ENCODE measurements around the gene RCC2.

The RCC2 gene

GRCh38 chr1:17442841-17443240 is 3.4 kb upstream of the RCC2 start:
- no peak for DNase-seq (ENCODE audit: low read depth in 2 of 2)

- no peak for DNase-seq (ENCODE audit: low read depth in 2 of 2)
These were observed 2.5 kb upstream of the RCC2 start for GRCh38 chr1:17441993-17442357.

GRCh38 chr1:17441265-17441992 is 2.0 kb upstream of the RCC2 start:
- DNase-seq (ENCODE audit: low read depth in 2 of 2), result no peak

DNA sequence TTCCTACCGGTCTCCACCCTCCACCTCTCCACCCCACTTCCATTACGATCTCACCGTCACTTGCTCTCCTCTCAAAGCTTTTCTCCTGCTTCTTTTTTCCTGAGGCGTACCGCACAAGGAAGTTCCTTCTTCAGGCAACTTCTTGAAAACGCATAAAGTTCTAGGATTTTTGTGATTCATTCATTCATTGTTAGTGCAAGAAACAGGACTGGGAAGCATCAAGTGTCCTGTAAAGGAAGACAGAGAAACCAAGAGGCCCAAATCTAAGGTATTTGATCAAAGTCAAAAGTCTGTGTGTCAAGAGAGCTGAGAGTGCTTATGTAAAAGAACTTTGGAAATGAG is 1.3 kb upstream of the RCC2 start:
- DNase-seq (ENCODE audit: low read depth in 2 of 2), result no peak

DNA sequence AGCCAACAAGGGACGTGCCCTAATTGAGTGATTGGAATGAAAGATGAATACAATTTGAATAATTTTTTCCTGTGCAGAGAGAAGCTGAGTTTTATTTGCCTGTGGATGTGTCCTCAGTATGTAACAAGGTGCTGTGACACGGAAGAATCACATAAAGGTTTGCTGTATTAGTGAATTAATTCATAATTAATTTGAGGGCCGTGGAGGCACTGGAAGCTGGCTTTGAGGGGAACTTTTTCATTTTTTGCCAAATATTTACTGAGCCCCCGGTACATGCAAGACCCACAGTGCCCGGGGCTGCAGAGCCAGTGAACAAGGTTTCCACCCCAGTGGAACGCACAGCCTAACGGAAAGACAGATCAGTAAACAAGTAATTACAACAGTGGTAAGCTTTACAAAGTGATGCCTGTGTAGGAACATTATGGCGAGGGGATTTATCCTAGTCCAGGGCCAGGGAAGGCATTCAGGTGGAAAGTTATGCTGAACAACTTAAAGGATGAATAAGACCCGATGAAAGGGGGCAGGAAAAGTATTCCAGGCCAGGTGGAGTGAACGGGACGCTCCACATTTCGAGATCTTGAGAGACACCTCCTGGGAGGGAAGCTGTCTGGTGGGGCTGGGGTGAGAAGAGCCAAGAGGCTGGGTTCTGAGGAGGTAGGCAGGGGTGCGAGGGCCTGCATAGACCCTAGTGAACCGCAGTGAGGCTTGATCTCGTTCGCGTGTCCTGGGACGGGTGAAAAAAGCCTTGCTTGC is 773 bp upstream of the RCC2 start:
- DNase-seq (ENCODE audit: low read depth in 2 of 2), result no peak

DNA sequence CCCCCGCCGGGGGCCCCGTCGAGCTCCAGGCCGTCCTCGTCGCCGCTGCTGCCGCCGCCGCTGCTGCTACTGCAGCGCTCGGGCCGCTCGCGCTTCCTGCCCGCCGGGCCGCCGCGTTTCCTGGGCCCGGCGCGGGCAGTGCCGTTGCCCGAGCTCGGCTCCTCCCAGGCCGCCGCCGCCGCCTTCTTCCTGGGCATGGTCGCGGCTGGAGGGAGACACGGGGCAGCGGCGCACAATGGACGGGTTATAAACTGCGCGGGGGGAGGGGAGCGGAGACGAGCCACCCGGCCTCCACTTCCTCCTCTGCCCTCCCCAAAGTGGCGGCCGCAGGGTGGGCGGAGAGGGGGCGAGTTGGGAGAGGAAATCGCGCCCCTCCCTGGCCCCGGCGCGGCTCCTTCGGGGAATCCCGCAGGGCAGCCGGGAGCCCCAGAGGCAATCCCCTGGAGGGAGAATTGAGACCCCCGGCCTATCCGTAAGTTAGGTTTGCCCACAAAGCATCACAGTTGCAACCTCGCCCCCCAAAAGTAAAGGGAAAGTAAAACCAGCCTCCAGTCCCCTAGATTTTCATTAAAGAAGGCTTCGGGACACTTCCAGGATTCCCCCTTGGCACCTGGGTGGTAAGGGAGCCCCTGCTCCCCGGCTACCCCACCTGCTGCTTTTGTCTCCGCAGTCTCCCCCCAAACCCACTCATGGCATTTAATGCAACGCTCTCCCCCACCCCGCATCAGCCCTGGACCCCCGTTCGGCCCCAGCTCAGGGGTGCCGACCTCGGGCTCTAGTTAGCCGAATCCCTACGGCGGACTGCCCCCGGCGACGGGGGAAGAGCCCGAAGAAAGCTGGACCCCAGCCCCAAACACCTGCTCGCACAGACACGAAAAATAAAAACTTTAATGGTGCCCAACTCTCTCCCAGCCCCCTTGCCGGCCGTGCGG is 893 bp downstream of the RCC2 start:
- peak; percentile 62 to 69 for DNase-seq (ENCODE audit: low read depth in 2 of 2)

- peak; percentile 38 to 54 for DNase-seq (ENCODE audit: low read depth in 2 of 2)
These were observed 1.7 kb downstream of the RCC2 start for GRCh38 chr1:17437580-17438317.

DNA sequence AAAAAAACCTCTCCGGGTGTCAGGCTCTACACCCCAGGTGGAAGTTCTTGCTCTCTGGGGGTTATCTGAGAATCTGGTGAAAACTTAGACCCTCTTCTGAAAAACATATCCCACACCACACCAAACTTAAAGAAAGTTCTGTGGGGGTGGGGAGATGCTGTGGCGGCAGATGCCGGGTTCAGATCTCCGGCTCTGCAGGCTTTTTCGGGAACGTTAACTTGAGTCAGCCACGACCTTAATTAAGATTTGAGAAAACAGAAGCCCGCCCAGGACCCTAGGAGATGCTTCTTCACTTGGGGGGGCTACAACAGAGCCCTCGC is 2.3 kb downstream of the RCC2 start:
- no peak for DNase-seq (ENCODE audit: low read depth in 2 of 2)

- DNase-seq (ENCODE audit: low read depth in 2 of 2), result no peak
These were observed 2.9 kb downstream of the RCC2 start for GRCh38 chr1:17436380-17437174.

- no peak for DNase-seq (ENCODE audit: low read depth in 2 of 2)
These were observed 4.9 kb downstream of the RCC2 start for GRCh38 chr1:17434601-17435000.

GRCh38 chr1:17434016-17434415 is 5.5 kb downstream of the RCC2 start:
- no peak for DNase-seq (ENCODE audit: low read depth in 2 of 2)

DNA sequence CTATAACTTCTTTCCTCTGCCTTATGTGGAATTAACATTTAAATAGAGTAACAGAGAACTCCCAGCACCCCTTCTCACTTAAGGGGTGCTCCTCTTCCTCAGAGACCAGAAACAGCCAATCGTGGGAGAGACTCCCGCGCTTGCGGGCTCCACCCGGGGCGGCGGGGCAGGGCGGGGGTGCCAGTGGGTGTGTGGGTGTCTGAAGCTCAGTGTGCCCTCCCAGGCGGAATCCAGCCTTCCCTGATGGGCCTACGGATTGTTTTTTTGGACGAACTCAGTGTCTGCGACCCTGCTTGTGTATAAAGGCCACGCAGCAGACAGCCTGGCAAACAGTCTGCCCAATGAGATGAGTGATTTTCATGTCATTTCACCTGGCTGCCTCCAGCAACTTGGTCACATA is 6.2 kb downstream of the RCC2 start:
- DNase-seq (ENCODE audit: low read depth in 2 of 2), result no peak

- no peak for DNase-seq (ENCODE audit: low read depth in 2 of 2)
These were observed 7.1 kb downstream of the RCC2 start for GRCh38 chr1:17432412-17432811.

DNA sequence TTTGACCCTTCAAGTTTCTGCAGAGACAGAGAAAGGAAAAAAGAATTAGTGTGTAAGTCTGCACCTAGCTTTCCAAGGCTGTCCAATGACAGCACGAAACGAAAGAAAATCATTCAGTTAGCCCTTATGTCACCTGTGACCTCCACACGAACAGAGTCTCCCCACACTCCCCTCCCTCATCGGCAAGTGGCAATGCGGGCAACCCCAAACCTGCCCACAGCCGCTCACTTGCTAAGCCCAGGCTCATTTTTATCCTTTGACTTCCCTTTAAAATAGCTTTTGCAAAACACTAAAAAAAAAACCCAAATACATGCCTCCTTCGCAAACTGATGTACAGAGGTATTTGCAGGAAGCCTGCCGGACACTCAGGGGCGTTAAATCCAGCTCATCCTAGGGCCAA is 10.3 kb downstream of the RCC2 start:
- DNase-seq (ENCODE audit: low read depth in 2 of 2), result no peak

- no peak for DNase-seq (ENCODE audit: low read depth in 2 of 2)
These were observed 11.5 kb downstream of the RCC2 start for GRCh38 chr1:17427696-17428660.

GRCh38 chr1:17425806-17426600 is 13.5 kb downstream of the RCC2 start:
- no peak for DNase-seq (ENCODE audit: low read depth in 2 of 2)

- DNase-seq (ENCODE audit: low read depth in 2 of 2), result no peak
These were observed 15.7 kb downstream of the RCC2 start for GRCh38 chr1:17423781-17424245.

DNA sequence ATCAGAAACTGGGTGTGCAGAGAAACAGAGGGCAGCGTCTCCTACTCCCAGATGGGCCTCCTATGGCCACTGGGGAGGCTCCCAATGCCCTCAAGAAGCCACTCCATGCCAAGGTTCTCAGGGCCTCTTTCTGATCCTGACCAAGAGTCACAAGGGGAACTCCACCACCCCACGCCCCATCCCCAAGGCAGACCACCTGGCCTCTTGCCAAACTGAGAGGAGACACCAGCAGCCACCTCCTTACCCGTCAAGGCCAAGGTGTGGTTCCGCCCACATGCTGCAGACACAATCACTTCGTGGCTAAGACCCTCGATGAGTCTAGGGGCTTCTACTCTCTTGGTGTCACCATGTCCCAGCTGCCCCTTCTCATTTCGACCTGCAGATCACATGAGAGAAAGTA is 17.0 kb downstream of the RCC2 start:
- DNase-seq (ENCODE audit: low read depth in 2 of 2), result no peak

DNA sequence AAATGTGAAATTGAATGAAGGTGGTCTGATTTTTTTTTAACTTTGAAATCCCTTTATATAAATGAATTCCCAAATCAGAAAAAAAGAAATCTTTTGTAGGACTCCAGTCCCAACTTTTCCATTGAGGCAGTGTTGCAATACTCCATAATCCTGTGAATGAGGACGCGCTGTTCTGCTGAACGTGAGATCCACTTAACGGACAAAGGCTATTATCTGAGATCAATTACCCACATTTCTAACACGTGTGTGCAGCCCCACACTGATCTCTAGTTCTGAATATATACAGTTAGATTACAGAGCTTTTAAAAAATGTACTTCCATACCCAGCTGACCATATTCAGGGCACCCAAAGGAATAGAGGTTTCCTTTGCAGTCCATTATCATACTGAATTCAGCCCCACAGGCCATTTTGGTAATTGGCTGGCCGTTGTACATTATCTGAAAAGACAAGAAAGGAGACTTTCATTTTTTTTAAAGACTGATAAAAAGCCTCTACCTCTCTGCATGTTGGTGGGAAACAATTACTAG is 19.0 kb downstream of the RCC2 start:
- no peak for DNase-seq (ENCODE audit: low read depth in 2 of 2)
